NT2/D1 (cell line): ENCODE results near the gene ZNF182.

Source experiments
- SUZ12 ChIP-seq: IDR thresholded peaks from 2 replicates; pipeline ENCODE4 v1.6.1; 2011; ENCODE audit not compliant: insufficient read length, insufficient read depth; ENCODE audit errors: extremely low read depth
- YY1 ChIP-seq: IDR thresholded peaks from 2 replicates; pipeline ENCODE4 v1.6.1; 2011; ENCODE audit not compliant: insufficient read length, insufficient read depth
- ZNF274 ChIP-seq: IDR thresholded peaks from 2 replicates; pipeline ENCODE4 v1.6.1; 2011; ENCODE audit warnings: mild to moderate bottlenecking, low read depth, low read length

DNA sequence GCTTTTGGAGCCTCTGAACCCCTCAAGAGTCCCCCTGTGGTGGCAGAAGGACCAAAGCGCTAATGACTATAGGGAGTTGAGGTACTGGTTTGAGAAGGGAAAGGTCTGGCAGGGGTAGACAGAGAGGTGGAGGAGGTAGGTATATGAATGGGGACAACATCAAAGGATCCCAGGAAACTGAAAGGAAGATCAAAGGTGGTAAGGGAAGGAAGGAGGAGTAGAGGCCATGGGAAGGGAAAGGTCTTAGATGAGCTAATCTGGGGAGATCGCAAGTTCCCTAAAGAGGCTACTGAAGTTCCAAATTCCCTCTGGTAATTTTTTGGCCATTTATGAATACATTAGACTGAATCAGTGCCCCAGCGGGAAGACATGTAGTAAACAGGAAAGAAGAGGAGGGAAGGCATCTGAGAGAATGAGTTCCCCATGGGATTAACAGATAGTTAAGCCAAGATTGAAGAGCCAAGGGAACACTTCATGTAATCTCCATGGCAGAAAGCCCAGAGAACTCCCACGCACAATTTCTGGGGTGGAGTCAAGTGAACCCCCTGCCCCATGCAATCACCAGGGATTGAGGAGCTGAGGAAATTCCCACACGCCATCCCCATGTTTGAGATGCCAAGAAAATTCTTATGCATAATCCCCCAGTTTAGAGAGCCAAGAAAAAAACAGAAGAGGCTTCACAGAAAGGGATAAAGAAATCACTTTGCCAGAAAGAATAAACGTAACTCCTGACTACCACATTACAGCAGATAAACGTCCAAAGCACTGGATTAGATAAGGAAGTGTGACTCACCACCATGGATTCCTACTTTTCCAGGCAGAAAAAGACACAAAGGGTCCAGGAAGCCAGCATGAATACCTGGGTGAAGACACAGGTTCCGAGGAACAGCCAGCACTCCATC is 41.9 kb upstream of the ZNF182 start:
- TF ChIP-seq ZNF274 (no peak), YY1 (no peak), SUZ12 (no peak)
